ENCODE results near the gene PJA2.

PJA2 gene

GRCh38 chr5:109394806-109395205, 15.0 kb downstream of the PJA2 start:
- peaks cover 76% of the 10 kb centered on the region for H3K4me1 Mint-ChIP-seq (ENCODE audit: low read depth)
- H3K27me3 Mint-ChIP-seq, result no peaks in the 10 kb centered on the region
- no peak overlapping the region for H3K4me3 Mint-ChIP-seq
- DNase-seq, result no peak
- H3K27ac Mint-ChIP-seq, result no peak overlapping the region
- no peaks in the 10 kb centered on the region for H3K9me3 Mint-ChIP-seq
- peaks cover 46% of the 10 kb centered on the region for H3K36me3 Mint-ChIP-seq (ENCODE audit: low read depth)

- Mint-ChIP-seq H3K36me3 (ENCODE audit: low read depth) (peaks cover 39% of the 10 kb centered on the region), H3K9me3 (no peaks in the 10 kb centered on the region)
Measured at GRCh38 chr5:109390188-109390587, 19.6 kb downstream of the PJA2 start.

GRCh38 chr5:109388407-109388806, 21.4 kb downstream of the PJA2 start:
- Mint-ChIP-seq H3K4me1 (ENCODE audit: low read depth) (peaks cover 74% of the 10 kb centered on the region), H3K4me3 (no peak overlapping the region), H3K36me3 (ENCODE audit: low read depth) (peaks cover 39% of the 10 kb centered on the region), H3K9me3 (no peaks in the 10 kb centered on the region), H3K27ac (no peak overlapping the region), H3K27me3 (no peaks in the 10 kb centered on the region)
- DNase-seq, result no peak

More at GRCh38 chr5:109390188-109390587, 19.6 kb downstream of the PJA2 start:
- Mint-ChIP-seq H3K4me1 (ENCODE audit: low read depth) (peaks cover 83% of the 10 kb centered on the region), H3K27ac (no peak overlapping the region), H3K4me3 (no peak overlapping the region), H3K27me3 (no peaks in the 10 kb centered on the region)
- DNase-seq, result no peak

- no peak for DNase-seq
- Mint-ChIP-seq H3K27me3 (no peaks in the 10 kb centered on the region), H3K36me3 (ENCODE audit: low read depth) (peaks cover 42% of the 10 kb centered on the region), H3K27ac (no peak overlapping the region), H3K4me1 (ENCODE audit: low read depth) (peaks cover 65% of the 10 kb centered on the region), H3K9me3 (no peaks in the 10 kb centered on the region), H3K4me3 (no peak overlapping the region)
Measured at GRCh38 chr5:109387408-109387974, 22.3 kb downstream of the PJA2 start.

GRCh38 chr5:109378095-109378494, 31.7 kb downstream of the PJA2 start:
- peaks cover 67% of the 10 kb centered on the region for H3K36me3 Mint-ChIP-seq (ENCODE audit: low read depth)
- peaks cover 49% of the 10 kb centered on the region for H3K4me1 Mint-ChIP-seq (ENCODE audit: low read depth)

GRCh38 chr5:109374625-109375024, 35.1 kb downstream of the PJA2 start:
- Mint-ChIP-seq H3K4me3 (no peak overlapping the region), H3K9me3 (no peaks in the 10 kb centered on the region), H3K27me3 (no peaks in the 10 kb centered on the region), H3K4me1 (ENCODE audit: low read depth) (peaks cover 64% of the 10 kb centered on the region), H3K36me3 (ENCODE audit: low read depth) (peaks cover 69% of the 10 kb centered on the region), H3K27ac (no peak overlapping the region)
- no peak for DNase-seq

More at GRCh38 chr5:109378095-109378494, 31.7 kb downstream of the PJA2 start:
- DNase-seq, result no peak
- H3K4me3 Mint-ChIP-seq, result no peak overlapping the region
- no peaks in the 10 kb centered on the region for H3K27me3 Mint-ChIP-seq
- H3K9me3 Mint-ChIP-seq, result no peaks in the 10 kb centered on the region
- H3K27ac Mint-ChIP-seq, result peak overlapping the region; percentile 23

- peaks cover 2% of the 10 kb centered on the region for H3K9me3 Mint-ChIP-seq
- H3K27ac Mint-ChIP-seq, result no peak overlapping the region
- H3K4me3 Mint-ChIP-seq, result no peak overlapping the region
- no peaks in the 10 kb centered on the region for H3K27me3 Mint-ChIP-seq
- H3K4me1 Mint-ChIP-seq (ENCODE audit: low read depth), result peaks cover 65% of the 10 kb centered on the region
- H3K36me3 Mint-ChIP-seq (ENCODE audit: low read depth), result peaks cover 70% of the 10 kb centered on the region
- DNase-seq, result no peak
Measured at GRCh38 chr5:109373932-109374331, 35.8 kb downstream of the PJA2 start.

GRCh38 chr5:109370343-109370742, 39.4 kb downstream of the PJA2 start:
- DNase-seq, result no peak
- Mint-ChIP-seq H3K27ac (no peak overlapping the region), H3K27me3 (no peaks in the 10 kb centered on the region), H3K4me3 (no peak overlapping the region), H3K4me1 (ENCODE audit: low read depth) (peaks cover 53% of the 10 kb centered on the region), H3K9me3 (peaks cover 10% of the 10 kb centered on the region), H3K36me3 (ENCODE audit: low read depth) (peaks cover 73% of the 10 kb centered on the region)

GRCh38 chr5:109365653-109366052, 44.1 kb downstream of the PJA2 start:
- Mint-ChIP-seq H3K4me1 (ENCODE audit: low read depth) (peaks cover 38% of the 10 kb centered on the region), H3K4me3 (no peak overlapping the region), H3K9me3 (peaks cover 10% of the 10 kb centered on the region), H3K27me3 (no peaks in the 10 kb centered on the region), H3K27ac (no peak overlapping the region), H3K36me3 (ENCODE audit: low read depth) (peaks cover 80% of the 10 kb centered on the region)
- no peak for DNase-seq

GRCh38 chr5:109364977-109365376, 44.8 kb downstream of the PJA2 start:
- H3K9me3 Mint-ChIP-seq, result peaks cover 10% of the 10 kb centered on the region
- peaks cover 82% of the 10 kb centered on the region for H3K36me3 Mint-ChIP-seq (ENCODE audit: low read depth)
- H3K27ac Mint-ChIP-seq, result no peak overlapping the region
- H3K4me3 Mint-ChIP-seq, result no peak overlapping the region
- H3K4me1 Mint-ChIP-seq (ENCODE audit: low read depth), result peaks cover 35% of the 10 kb centered on the region
- no peak for DNase-seq
- H3K27me3 Mint-ChIP-seq, result no peaks in the 10 kb centered on the region

GRCh38 chr5:109359642-109360041, 50.1 kb downstream of the PJA2 start:
- H3K36me3 Mint-ChIP-seq (ENCODE audit: low read depth), result peaks cover 80% of the 10 kb centered on the region
- no peak overlapping the region for H3K4me3 Mint-ChIP-seq
- H3K4me1 Mint-ChIP-seq (ENCODE audit: low read depth), result peaks cover 17% of the 10 kb centered on the region
- H3K27ac Mint-ChIP-seq, result no peak overlapping the region
- no peaks in the 10 kb centered on the region for H3K27me3 Mint-ChIP-seq
- H3K9me3 Mint-ChIP-seq, result no peaks in the 10 kb centered on the region
- no peak for DNase-seq

- no peaks in the 10 kb centered on the region for H3K9me3 Mint-ChIP-seq
Measured at GRCh38 chr5:109357807-109358206, 52.0 kb downstream of the PJA2 start.

GRCh38 chr5:109354761-109355160, 55.0 kb downstream of the PJA2 start:
- no peaks in the 10 kb centered on the region for H3K27me3 Mint-ChIP-seq
- peaks cover 58% of the 10 kb centered on the region for H3K36me3 Mint-ChIP-seq (ENCODE audit: low read depth)
- no peak for DNase-seq
- peaks cover 14% of the 10 kb centered on the region for H3K4me1 Mint-ChIP-seq (ENCODE audit: low read depth)
- no peak overlapping the region for H3K4me3 Mint-ChIP-seq
- H3K9me3 Mint-ChIP-seq, result no peaks in the 10 kb centered on the region
- no peak overlapping the region for H3K27ac Mint-ChIP-seq

More at GRCh38 chr5:109357807-109358206, 52.0 kb downstream of the PJA2 start:
- Mint-ChIP-seq H3K27ac (no peak overlapping the region), H3K4me1 (ENCODE audit: low read depth) (peaks cover 12% of the 10 kb centered on the region), H3K27me3 (no peaks in the 10 kb centered on the region), H3K4me3 (no peak overlapping the region), H3K36me3 (ENCODE audit: low read depth) (peaks cover 73% of the 10 kb centered on the region)
- DNase-seq, result no peak

GRCh38 chr5:109351988-109352864, 57.5 kb downstream of the PJA2 start:
- no peak overlapping the region for H3K27ac Mint-ChIP-seq
- no peak for DNase-seq
- H3K36me3 Mint-ChIP-seq (ENCODE audit: low read depth), result peaks cover 54% of the 10 kb centered on the region
- H3K4me3 Mint-ChIP-seq, result no peak overlapping the region
- H3K4me1 Mint-ChIP-seq (ENCODE audit: low read depth), result peaks cover 30% of the 10 kb centered on the region
- H3K27me3 Mint-ChIP-seq, result no peaks in the 10 kb centered on the region
- no peaks in the 10 kb centered on the region for H3K9me3 Mint-ChIP-seq
